H9 (cell line): ENCODE results near the gene PAFAH1B2. TPM values are rescaled to one million over a fixed set of nuclear protein-coding genes. Genes with fewer than 3 reads are reported as not detected.

Experiments
- DNase-seq: peaks from one replicate; pipeline ENCODE4 v3.0.0-alpha.2; 2017
- H2AFZ ChIP-seq: one replicate; pipeline ENCODE4 v1.6.1; 2013; ENCODE audit warnings: mild to moderate bottlenecking, low read length, control low read depth, moderate library complexity
- H2AK5ac ChIP-seq: 2 replicates; pipeline ENCODE4 v1.6.1; 2013; ENCODE audit warnings: low read length, control low read depth, mixed read lengths; ENCODE audit not compliant: insufficient read length
- H2BK120ac ChIP-seq: one replicate; pipeline ENCODE4 v1.6.1; 2013; ENCODE audit warnings: low read depth, mild to moderate bottlenecking, low read length, control low read depth, inconsistent platforms; ENCODE audit not compliant: poor library complexity, severe bottlenecking
- H2BK12ac ChIP-seq: 2 replicates; pipeline ENCODE4 v1.6.1; 2013; ENCODE audit warnings: low read length, control low read depth, mixed read lengths, low read depth; ENCODE audit not compliant: insufficient read length
- H2BK15ac ChIP-seq: 2 replicates; pipeline ENCODE4 v1.6.1; 2013; ENCODE audit warnings: low read depth, low read length, control low read depth
- H2BK20ac ChIP-seq: one replicate; pipeline ENCODE4 v1.6.1; 2013; ENCODE audit warnings: low read depth, mild to moderate bottlenecking, low read length, control low read depth, inconsistent platforms; ENCODE audit not compliant: poor library complexity, severe bottlenecking
- H2BK5ac ChIP-seq: 2 replicates; pipeline ENCODE4 v1.6.1; 2013; ENCODE audit warnings: low read length, control low read depth, mixed read lengths; ENCODE audit not compliant: insufficient read length
- H3K14ac ChIP-seq: 2 replicates; pipeline ENCODE4 v1.6.1; 2013; ENCODE audit warnings: low read length, control low read depth; ENCODE audit not compliant: insufficient read depth
- H3K18ac ChIP-seq: 2 replicates; pipeline ENCODE4 v1.6.1; 2013; ENCODE audit warnings: low read depth, mild to moderate bottlenecking, mixed read lengths, low read length, control low read depth; ENCODE audit not compliant: insufficient read length
- H3K23ac ChIP-seq: 2 replicates; pipeline ENCODE4 v1.6.1; 2013; ENCODE audit warnings: low read length, control low read depth, mixed read lengths, low read depth; ENCODE audit not compliant: insufficient read length
- H3K23me2 ChIP-seq: 2 replicates; pipeline ENCODE4 v1.6.1; 2013; ENCODE audit warnings: low read depth, mild to moderate bottlenecking, mixed read lengths, low read length, control low read depth; ENCODE audit not compliant: insufficient read length, poor library complexity, severe bottlenecking
- H3K27ac ChIP-seq: 2 replicates; pipeline ENCODE4 v1.5.1; 2013; ENCODE audit warnings: low read length, control low read depth, mixed read lengths, low read depth; ENCODE audit not compliant: insufficient read length
- H3K27me3 ChIP-seq: 2 replicates; pipeline ENCODE4 v1.6.1; 2013; ENCODE audit warnings: low read length, control low read depth, inconsistent platforms; ENCODE audit not compliant: insufficient read depth
- H3K4ac ChIP-seq: 2 replicates; pipeline ENCODE4 v1.6.1; 2013; ENCODE audit warnings: low read depth, mild to moderate bottlenecking, control low read depth, inconsistent platforms, low read length, moderate library complexity
- H3K4me1 ChIP-seq: 2 replicates; pipeline ENCODE4 v1.6.1; 2013; ENCODE audit warnings: low read length, control low read depth, inconsistent platforms; ENCODE audit not compliant: insufficient read depth
- H3K4me2 ChIP-seq: 2 replicates; pipeline ENCODE4 v1.6.1; 2013; ENCODE audit warnings: low read length, control low read depth, mixed read lengths; ENCODE audit not compliant: insufficient read length, insufficient read depth
- H3K56ac ChIP-seq: 2 replicates; pipeline ENCODE4 v1.6.1; 2013; ENCODE audit warnings: low read depth, mild to moderate bottlenecking, mixed read lengths, low read length, control low read depth; ENCODE audit not compliant: insufficient read length
- H3K79me1 ChIP-seq: 2 replicates; pipeline ENCODE4 v1.6.1; 2013; ENCODE audit warnings: low read depth, mild to moderate bottlenecking, moderate library complexity, low read length, control low read depth, inconsistent platforms; ENCODE audit not compliant: insufficient read depth, poor library complexity, severe bottlenecking
- H3K79me2 ChIP-seq: 2 replicates; pipeline ENCODE4 v1.6.1; 2013; ENCODE audit warnings: low read length, control low read depth, inconsistent platforms; ENCODE audit not compliant: insufficient read depth
- H3K9ac ChIP-seq: 2 replicates; pipeline ENCODE4 v1.6.1; 2013; ENCODE audit warnings: low read length, control low read depth, mixed read lengths; ENCODE audit not compliant: insufficient read length; ENCODE audit errors: extremely low read depth
- H3K9me3 ChIP-seq: one replicate; pipeline ENCODE4 v1.6.1; 2013; ENCODE audit warnings: low read depth, low read length, inconsistent platforms; ENCODE audit not compliant: control insufficient read depth
- H3T11ph ChIP-seq: one replicate; pipeline ENCODE4 v1.6.1; 2013; ENCODE audit warnings: mild to moderate bottlenecking, low read length, control low read depth, inconsistent platforms
- H4K20me1 ChIP-seq: one replicate; pipeline ENCODE4 v1.6.1; 2013; ENCODE audit not compliant: control insufficient read depth, insufficient read length, insufficient read depth
- H4K5ac ChIP-seq: 2 replicates; pipeline ENCODE4 v1.6.1; 2013; ENCODE audit warnings: low read depth, mild to moderate bottlenecking, mixed read lengths, low read length, control low read depth; ENCODE audit not compliant: insufficient read length
- H4K8ac ChIP-seq: replicated peaks from 2 replicates; pipeline ENCODE4 v1.6.1; 2013; ENCODE audit warnings: low read length, control low read depth, mixed read lengths, low read depth; ENCODE audit not compliant: insufficient read length
- H4K91ac ChIP-seq: 2 replicates; pipeline ENCODE4 v1.6.1; 2013; ENCODE audit warnings: low read depth, mild to moderate bottlenecking, moderate library complexity, mixed read lengths, low read length, control low read depth; ENCODE audit not compliant: insufficient read length
- H3K27ac Mint-ChIP-seq, 3 experiments: 2 replicates in 2 of 3; 3 replicates in 1 of 3; pipeline ENCODE4 v1.8.0; 2020 to 2021; ENCODE audit warnings: mixed read lengths in 3 of 3, mild to moderate bottlenecking in 1 of 3, moderate library complexity in 1 of 3
- H3K27me3 Mint-ChIP-seq: 2 replicates; pipeline ENCODE4 v1.8.0; 2021; ENCODE audit warnings: low read depth, mild to moderate bottlenecking, moderate library complexity, mixed read lengths
- H3K36me3 Mint-ChIP-seq, 3 experiments: 2 replicates in 2 of 3; 3 replicates in 1 of 3; pipeline ENCODE4 v1.8.0; 2020 to 2021; ENCODE audit warnings: low read depth in 3 of 3, mixed read lengths in 3 of 3; ENCODE audit not compliant: insufficient read depth in 1 of 3
- H3K4me1 Mint-ChIP-seq, 2 experiments: 2 replicates each; pipeline ENCODE4 v1.8.0; 2020; ENCODE audit warnings: mixed read lengths in 2 of 2
- H3K4me3 Mint-ChIP-seq, 2 experiments: 2 replicates in 1 of 2; 3 replicates in 1 of 2; pipeline ENCODE4 v1.8.0; 2020 to 2021; ENCODE audit warnings: mild to moderate bottlenecking in 2 of 2, mixed read lengths in 2 of 2, moderate library complexity in 1 of 2
- H3K9me3 Mint-ChIP-seq, 2 experiments: 2 replicates in 1 of 2; 3 replicates in 1 of 2; pipeline ENCODE4 v1.8.0; 2020; ENCODE audit warnings: mild to moderate bottlenecking in 2 of 2, mixed read lengths in 2 of 2, moderate library complexity in 1 of 2
- WGBS: extraction: QIAGEN DNeasy Blood & Tissue Kit; methylation state at CpG from one replicate; pipeline ENCODE4 v1.1.7; 2013; ENCODE audit warnings: missing lambda C conversion rate, low lambda C conversion rate, mixed read lengths; ENCODE audit not compliant: insufficient read length; ENCODE audit errors: extremely low coverage; 5-methylcytosine and 5-hydroxymethylcytosine counted together
- total RNA-seq: library from RNA; stranded (reverse); gene quantifications from 2 replicates; pipeline ENCODE4 v1.2.1, GENCODE V29; 2021
- TF ChIP-seq, protein P1 (sequence below): fragments of 200-600 bp; sonication (generic); conservative IDR thresholded peaks from 3 replicates; pipeline ENCODE4 v1.8.0; 2021; ENCODE audit warnings: antibody characterized with exemption, mild to moderate bottlenecking

PAFAH1B2 gene
- total RNA-seq, 1 experiment from 2014 or later, result 161 TPM

DNA sequence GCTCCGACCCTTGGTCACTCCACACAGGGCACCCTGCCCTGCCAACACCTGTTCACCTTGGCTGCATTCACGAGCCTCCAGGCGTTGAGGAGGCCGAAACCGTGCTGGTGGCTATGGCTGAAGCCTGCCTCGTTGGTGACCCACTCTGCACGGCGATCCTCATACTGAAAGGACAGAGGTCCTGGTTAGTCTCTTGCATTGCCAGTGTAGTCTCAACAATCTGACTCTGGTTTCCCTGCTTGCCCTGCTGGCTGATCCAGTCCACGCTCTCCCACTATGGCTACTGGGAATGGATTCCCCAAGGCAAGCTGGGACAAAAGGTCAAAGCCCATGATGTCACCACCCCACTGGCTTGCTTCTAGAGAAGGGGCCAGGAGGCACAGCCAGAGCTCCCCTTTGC, 74.9 kb downstream of the PAFAH1B2 start:
- Histone ChIP-seq H2BK20ac (no peak overlapping the region), H2BK5ac (no peak overlapping the region), H3K27me3 (no peaks in the 10 kb centered on the region), H3K9ac (no peak overlapping the region), H4K8ac (no peak overlapping the region), H2AK5ac (no peak overlapping the region), H4K91ac (no peak overlapping the region), H3T11ph (no peak overlapping the region), H2BK12ac (no peak overlapping the region), H4K20me1 (no peaks in the 10 kb centered on the region), H3K56ac (no peak overlapping the region), H3K23me2 (no peaks in the 10 kb centered on the region), H3K4me2 (no peak overlapping the region), H3K27ac (no peak overlapping the region), H3K18ac (no peak overlapping the region), H2BK15ac (no peak overlapping the region), H3K23ac (no peak overlapping the region), H3K9me3 (no peaks in the 10 kb centered on the region), H3K4ac (no peak overlapping the region), H3K79me2 (no peaks in the 10 kb centered on the region), H2AFZ (no peak overlapping the region), H2BK120ac (no peak overlapping the region), H3K4me1 (no peaks in the 10 kb centered on the region), H3K79me1 (no peaks in the 10 kb centered on the region), H4K5ac (no peak overlapping the region), H3K14ac (no peak overlapping the region)
- no peak for DNase-seq
- no peaks in the 10 kb centered on the region for H3K9me3 Mint-ChIP-seq
- TF ChIP-seq, protein P1, sequence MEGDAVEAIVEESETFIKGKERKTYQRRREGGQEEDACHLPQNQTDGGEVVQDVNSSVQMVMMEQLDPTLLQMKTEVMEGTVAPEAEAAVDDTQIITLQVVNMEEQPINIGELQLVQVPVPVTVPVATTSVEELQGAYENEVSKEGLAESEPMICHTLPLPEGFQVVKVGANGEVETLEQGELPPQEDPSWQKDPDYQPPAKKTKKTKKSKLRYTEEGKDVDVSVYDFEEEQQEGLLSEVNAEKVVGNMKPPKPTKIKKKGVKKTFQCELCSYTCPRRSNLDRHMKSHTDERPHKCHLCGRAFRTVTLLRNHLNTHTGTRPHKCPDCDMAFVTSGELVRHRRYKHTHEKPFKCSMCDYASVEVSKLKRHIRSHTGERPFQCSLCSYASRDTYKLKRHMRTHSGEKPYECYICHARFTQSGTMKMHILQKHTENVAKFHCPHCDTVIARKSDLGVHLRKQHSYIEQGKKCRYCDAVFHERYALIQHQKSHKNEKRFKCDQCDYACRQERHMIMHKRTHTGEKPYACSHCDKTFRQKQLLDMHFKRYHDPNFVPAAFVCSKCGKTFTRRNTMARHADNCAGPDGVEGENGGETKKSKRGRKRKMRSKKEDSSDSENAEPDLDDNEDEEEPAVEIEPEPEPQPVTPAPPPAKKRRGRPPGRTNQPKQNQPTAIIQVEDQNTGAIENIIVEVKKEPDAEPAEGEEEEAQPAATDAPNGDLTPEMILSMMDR, result no peak
- no peak overlapping the region for H3K4me3 Mint-ChIP-seq
- H3K27ac Mint-ChIP-seq, result peak overlapping the region in 1 of 3 experiments; percentile 33; a peak in 1 of 7 replicates
- H3K27me3 Mint-ChIP-seq, result no peaks in the 10 kb centered on the region
- peaks cover 9 to 67% (median 39%) of the 10 kb centered on the region in 3 experiments for H3K36me3 Mint-ChIP-seq
- no CpG with 5 or more reads among the region's 9 CpGs for WGBS
- H3K4me1 Mint-ChIP-seq, result peaks cover 6 to 7% of the 10 kb centered on the region in 2 experiments
